Activated CD8-positive, alpha-beta T cell treated with anti-CD3 and anti-CD28 coated beads for 36 hours (primary cell): ENCODE measurements around the gene TEX13A. TPM values are rescaled to one million over a fixed set of nuclear protein-coding genes. Genes with fewer than 3 reads are reported as not detected.

ENCODE experiments used
- ATAC-seq: fragments of 200-7000 bp; cut with Tn5 transposase; one replicate; pipeline ENCODE4 v1.10.0; 2021; ENCODE audit warnings: mild to moderate bottlenecking, moderate library complexity
- CTCF ChIA-PET: fragments of 350-600 bp; sonication (Branson Sonifier 250); formaldehyde crosslinking; loops from one replicate; lab custom pipeline; 2021; ENCODE audit warnings: antibody characterized with exemption; lab: Charles Lee
- POLR2A ChIA-PET: fragments of 350-600 bp; sonication (Branson Sonifier 250); formaldehyde crosslinking; loops from one replicate; lab custom pipeline; 2021; ENCODE audit warnings: antibody characterized with exemption; lab: Charles Lee
- DNase-seq: peaks from one replicate; pipeline ENCODE4 v3.0.0-alpha.2; 2020
- H3K27ac Mint-ChIP-seq: one replicate; pipeline ENCODE4 v1.8.0; 2021; ENCODE audit warnings: mild to moderate bottlenecking, mixed read lengths
- H3K27me3 Mint-ChIP-seq: one replicate; pipeline ENCODE4 v1.8.0; 2021; ENCODE audit warnings: mixed read lengths
- H3K36me3 Mint-ChIP-seq: one replicate; pipeline ENCODE4 v1.8.0; 2021; ENCODE audit warnings: low read depth, mixed read lengths
- H3K4me1 Mint-ChIP-seq: one replicate; pipeline ENCODE4 v1.8.0; 2021; ENCODE audit warnings: low read depth, mixed read lengths
- H3K4me3 Mint-ChIP-seq: one replicate; pipeline ENCODE4 v1.8.0; 2021; ENCODE audit warnings: mild to moderate bottlenecking, moderate library complexity, mixed read lengths
- H3K9me3 Mint-ChIP-seq: one replicate; pipeline ENCODE4 v1.8.0; 2021; ENCODE audit warnings: mixed read lengths
- intact Hi-C: fragments of 100-400 bp; cut with micrococcal nuclease; formaldehyde crosslinking; loops from one replicate; pipeline ENCODE4 v1.10.0; 2022
- total RNA-seq, 2 experiments: library from RNA; stranded (reverse); gene quantifications; one replicate each; pipeline ENCODE4 v1.2.3, GENCODE V29; 2021
- TF ChIP-seq, protein P1 (sequence below): fragments of 200-600 bp; IDR thresholded peaks from one replicate; pipeline ENCODE4 v1.8.0; 2022; ENCODE audit warnings: antibody characterized with exemption, mild to moderate bottlenecking

TEX13A gene
- total RNA-seq, 2 experiments from 2014 or later: not detected

- ATAC-seq (no peak), DNase-seq (no peak)
- Mint-ChIP-seq H3K9me3 (no peaks in the 10 kb centered on the region), H3K4me1 (no peaks in the 10 kb centered on the region), H3K36me3 (no peaks in the 10 kb centered on the region), H3K27ac (no peak overlapping the region), H3K27me3 (no peaks in the 10 kb centered on the region), H3K4me3 (no peak overlapping the region)
- ChIA-PET CTCF (no interaction called here), POLR2A (no interaction called here)
- intact Hi-C loops: no loop called here
- TF ChIP-seq, protein P1, sequence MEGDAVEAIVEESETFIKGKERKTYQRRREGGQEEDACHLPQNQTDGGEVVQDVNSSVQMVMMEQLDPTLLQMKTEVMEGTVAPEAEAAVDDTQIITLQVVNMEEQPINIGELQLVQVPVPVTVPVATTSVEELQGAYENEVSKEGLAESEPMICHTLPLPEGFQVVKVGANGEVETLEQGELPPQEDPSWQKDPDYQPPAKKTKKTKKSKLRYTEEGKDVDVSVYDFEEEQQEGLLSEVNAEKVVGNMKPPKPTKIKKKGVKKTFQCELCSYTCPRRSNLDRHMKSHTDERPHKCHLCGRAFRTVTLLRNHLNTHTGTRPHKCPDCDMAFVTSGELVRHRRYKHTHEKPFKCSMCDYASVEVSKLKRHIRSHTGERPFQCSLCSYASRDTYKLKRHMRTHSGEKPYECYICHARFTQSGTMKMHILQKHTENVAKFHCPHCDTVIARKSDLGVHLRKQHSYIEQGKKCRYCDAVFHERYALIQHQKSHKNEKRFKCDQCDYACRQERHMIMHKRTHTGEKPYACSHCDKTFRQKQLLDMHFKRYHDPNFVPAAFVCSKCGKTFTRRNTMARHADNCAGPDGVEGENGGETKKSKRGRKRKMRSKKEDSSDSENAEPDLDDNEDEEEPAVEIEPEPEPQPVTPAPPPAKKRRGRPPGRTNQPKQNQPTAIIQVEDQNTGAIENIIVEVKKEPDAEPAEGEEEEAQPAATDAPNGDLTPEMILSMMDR: no peak
Observed at GRCh38 chrX:105211066-105211575, 9.4 kb downstream of the TEX13A start.

DNA sequence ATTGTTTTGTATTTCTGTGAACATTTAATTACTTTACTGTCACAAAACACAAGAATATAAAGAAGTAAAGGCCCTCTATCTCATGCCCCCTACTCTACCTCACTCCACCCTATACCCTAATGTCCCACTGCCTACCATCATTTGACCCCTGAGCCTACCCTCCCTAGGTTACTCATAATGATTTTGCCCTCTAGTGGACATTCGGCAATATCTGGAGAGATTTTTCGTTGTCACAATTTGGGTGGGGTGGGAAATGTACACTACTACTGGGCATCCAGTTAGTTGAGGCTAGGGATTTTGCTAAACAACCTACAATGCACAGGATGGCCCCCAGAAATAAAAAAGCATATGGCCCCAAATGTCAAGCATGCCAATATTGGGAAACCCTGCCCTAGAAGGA, 10.2 kb downstream of the TEX13A start:
- TF ChIP-seq, protein P1: no peak
- Mint-ChIP-seq H3K4me3 (no peak overlapping the region), H3K4me1 (no peaks in the 10 kb centered on the region), H3K27me3 (no peaks in the 10 kb centered on the region), H3K36me3 (no peaks in the 10 kb centered on the region), H3K9me3 (no peaks in the 10 kb centered on the region), H3K27ac (no peak overlapping the region)
- POLR2A ChIA-PET: no interaction called here
- intact Hi-C loops: no loop called here
- DNase-seq (no peak), ATAC-seq (no peak)
- CTCF ChIA-PET: no interaction called here

DNA sequence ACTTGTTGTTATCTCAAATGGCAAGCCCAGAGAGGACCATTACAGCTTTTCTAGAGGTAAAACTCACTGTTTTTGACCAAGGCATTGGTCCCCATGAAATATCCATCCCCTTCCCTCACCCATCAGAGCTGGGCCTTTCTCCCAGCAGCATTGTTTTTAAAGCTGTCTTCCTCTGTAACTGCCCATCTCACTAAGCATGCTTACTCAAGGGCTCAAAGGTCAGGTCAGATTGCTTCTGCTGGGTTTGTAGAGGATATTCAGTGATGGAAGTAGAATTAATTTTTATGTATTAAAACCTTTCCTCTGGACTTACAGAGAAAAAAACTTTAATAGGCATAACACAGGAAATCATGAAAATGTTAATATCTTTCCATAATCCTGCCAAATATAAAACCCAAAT, 11.1 kb downstream of the TEX13A start:
- H3K27ac Mint-ChIP-seq: no peak overlapping the region
- H3K4me3 Mint-ChIP-seq: no peak overlapping the region
- no peaks in the 10 kb centered on the region for H3K4me1 Mint-ChIP-seq
- intact Hi-C loops: no loop called here
- ChIA-PET CTCF (no interaction called here), POLR2A (no interaction called here)
- TF ChIP-seq, protein P1: no peak
- H3K9me3 Mint-ChIP-seq: no peaks in the 10 kb centered on the region
- DNase-seq: no peak
- ATAC-seq: no peak
- no peaks in the 10 kb centered on the region for H3K36me3 Mint-ChIP-seq
- H3K27me3 Mint-ChIP-seq: no peaks in the 10 kb centered on the region

DNA sequence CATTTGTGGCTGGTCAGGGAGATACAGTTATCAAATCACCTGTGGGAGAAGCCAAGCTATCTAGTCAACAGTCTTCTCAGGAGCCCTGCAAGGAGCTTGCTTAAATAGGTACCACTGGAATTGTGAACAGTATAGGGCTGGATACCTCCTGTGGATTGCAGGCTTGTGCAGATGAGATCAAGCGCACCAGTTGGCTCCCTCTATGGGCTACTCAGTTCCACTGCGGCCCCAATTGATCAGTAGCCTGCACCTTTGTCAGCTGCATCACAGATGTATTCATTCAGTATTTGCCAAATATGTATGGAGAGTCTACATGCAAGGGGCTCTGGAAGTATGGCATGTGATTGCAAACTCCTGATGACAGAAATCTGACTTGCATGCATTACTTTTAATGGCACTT, 28.6 kb downstream of the TEX13A start:
- no peak overlapping the region for H3K4me3 Mint-ChIP-seq
- no peaks in the 10 kb centered on the region for H3K27me3 Mint-ChIP-seq
- no peak for DNase-seq
- CTCF ChIA-PET: no interaction called here
- intact Hi-C loops: no loop called here
- no peak for ATAC-seq
- POLR2A ChIA-PET: no interaction called here
- H3K36me3 Mint-ChIP-seq: no peaks in the 10 kb centered on the region
- TF ChIP-seq, protein P1: no peak
- H3K9me3 Mint-ChIP-seq: no peaks in the 10 kb centered on the region
- no peak overlapping the region for H3K27ac Mint-ChIP-seq
- no peaks in the 10 kb centered on the region for H3K4me1 Mint-ChIP-seq

DNA sequence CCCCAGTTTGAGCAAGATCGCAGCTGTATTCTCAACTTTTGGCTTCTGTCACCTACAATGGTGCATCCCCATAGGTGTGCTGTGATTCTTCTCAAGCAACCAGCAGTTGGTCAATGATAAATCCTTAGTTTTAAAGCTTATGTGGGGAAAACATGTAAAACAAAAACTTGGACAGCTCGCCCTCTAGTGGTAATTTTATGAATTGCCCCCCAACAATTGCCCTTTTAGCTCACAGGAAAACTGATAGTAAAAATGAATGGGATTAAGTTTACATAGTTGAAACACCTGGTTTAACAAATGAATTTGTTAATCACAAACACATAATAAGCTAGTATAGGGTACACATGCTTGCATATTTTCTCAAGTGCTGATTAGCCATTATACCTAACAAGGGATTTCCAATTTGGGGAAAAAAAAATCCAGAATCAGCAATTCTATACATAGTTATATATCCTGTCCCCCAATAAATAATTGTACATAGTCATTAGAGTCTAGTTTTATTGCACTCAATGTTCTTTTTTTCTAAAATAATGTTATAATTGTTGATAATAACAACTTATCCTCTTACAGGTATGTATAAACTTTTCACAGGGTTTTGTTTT, 30.1 kb downstream of the TEX13A start:
- CTCF ChIA-PET: interaction anchor here (0.8 to 1.4 kb wide), 3 partner anchors 9 to 26 kb away, joined by 3 to 5 read pairs (median 4); no protein-coding TSS in a partner anchor

More for the DNA sequence above, 30.1 kb downstream of the TEX13A start:
- TF ChIP-seq, protein P1: peak; percentile 53
- no peak overlapping the region for H3K4me3 Mint-ChIP-seq
- H3K27me3 Mint-ChIP-seq: no peaks in the 10 kb centered on the region
- no peak overlapping the region for H3K27ac Mint-ChIP-seq
- peak; percentile 34 for DNase-seq
- POLR2A ChIA-PET: no interaction called here
- no peaks in the 10 kb centered on the region for H3K4me1 Mint-ChIP-seq
- no peaks in the 10 kb centered on the region for H3K9me3 Mint-ChIP-seq
- H3K36me3 Mint-ChIP-seq: no peaks in the 10 kb centered on the region
- ATAC-seq: no peak
- intact Hi-C loops: no loop called here
